ENCODE data around the gene MAMDC4. TPM values are rescaled to one million over a fixed set of nuclear protein-coding genes. Genes with fewer than 3 reads are reported as not detected.

The MAMDC4 gene
- total RNA-seq, 2 experiments from 2014 or later = 12.5 to 13.6 TPM

DNA sequence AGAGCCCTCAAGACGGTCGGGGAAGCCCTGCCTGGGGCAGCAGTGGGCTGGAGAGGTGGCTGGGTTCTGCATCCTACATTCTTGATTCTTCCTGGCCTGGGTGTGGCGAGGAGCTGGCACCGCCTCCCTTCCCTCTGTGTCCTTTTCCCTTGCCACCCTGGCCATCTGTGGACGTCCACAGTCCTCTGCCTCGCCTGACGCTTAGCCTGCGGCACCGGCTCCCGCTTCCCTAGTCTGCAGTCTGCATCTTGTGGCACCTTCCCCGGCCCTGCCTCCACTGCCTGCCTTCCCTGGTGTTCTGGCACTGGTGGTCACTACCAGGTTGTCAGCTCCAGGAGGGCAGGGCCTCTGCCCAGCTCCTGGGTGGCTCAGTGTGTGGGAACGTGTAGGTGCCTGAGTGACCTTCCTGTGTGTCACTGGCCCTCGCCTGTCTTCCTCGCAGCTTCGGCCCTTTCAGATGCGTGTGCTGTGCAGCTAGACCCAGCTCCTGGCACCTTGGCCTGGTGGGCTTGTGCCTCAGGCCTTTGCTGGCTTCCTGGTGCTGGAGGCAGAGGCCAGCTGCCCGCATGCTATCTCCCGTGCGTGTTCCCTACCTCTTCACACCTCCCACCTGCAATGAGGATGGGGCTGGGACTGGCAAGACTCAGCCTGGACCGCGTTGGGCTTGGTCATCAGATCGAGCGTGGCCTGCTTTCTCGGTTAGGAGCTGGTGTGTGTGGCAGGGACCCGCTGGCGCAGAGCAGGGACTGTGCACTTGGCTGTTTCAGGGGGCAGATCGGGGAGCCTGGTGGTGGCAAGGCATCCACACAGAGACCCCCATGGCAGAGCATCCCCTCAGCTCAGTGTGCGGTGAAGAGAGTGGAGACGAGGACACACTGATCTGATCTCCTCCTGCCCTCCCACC lies 55.1 kb downstream of the MAMDC4 start:
- DNase-seq = no peak
- Mint-ChIP-seq H3K4me1 (peaks cover 22% of the 10 kb centered on the region), H3K36me3 (ENCODE audit: low read depth) (peaks cover 58% of the 10 kb centered on the region), H3K9me3 (no peaks in the 10 kb centered on the region), H3K27ac (peak overlapping the region; percentile 47), H3K4me3 (no peak overlapping the region), H3K27me3 (no peaks in the 10 kb centered on the region)
- POLR2A ChIA-PET = interaction anchor here (0.5 kb wide), 1 partner anchor 29 kb away, joined by 3 read pairs; no protein-coding TSS in a partner anchor
- CTCF ChIA-PET = no interaction called here

Other genes with a start within 250 kb of the MAMDC4 start
- under 1 TPM; 0.28 to 0.30 TPM for gene EGFL7, start 189.4 kb upstream of the MAMDC4 start, total RNA-seq
- gene AGPAT2, start 164.9 kb upstream of the MAMDC4 start, total RNA-seq = 10 to 100 TPM; 17.2 to 18.8 TPM
- gene DIPK1B, start 139.8 kb upstream of the MAMDC4 start, total RNA-seq = under 1 TPM; 0.15 to 0.18 TPM
- not detected for gene LCN10, start 109.4 kb upstream of the MAMDC4 start, total RNA-seq
- gene LCN6, start 103.8 kb upstream of the MAMDC4 start, total RNA-seq = under 1 TPM in 1 of 2 experiments, not detected in 1; 0.40 TPM
- gene LCN8, start 94.1 kb upstream of the MAMDC4 start, total RNA-seq = not detected
- not detected for gene LCN15, start 87.8 kb upstream of the MAMDC4 start, total RNA-seq
- 10 to 100 TPM; 39.6 to 42.9 TPM for gene TMEM141, start 61.0 kb upstream of the MAMDC4 start, total RNA-seq
- 1 to 10 TPM in 1 of 2 experiments, under 1 TPM in 1; 0.96 to 1.4 TPM for gene CCDC183, start 56.0 kb upstream of the MAMDC4 start, total RNA-seq
- gene RABL6, start 44.4 kb upstream of the MAMDC4 start, total RNA-seq = 10 to 100 TPM; 96.0 to 96.2 TPM
- 1 to 10 TPM; 8.7 TPM for gene AJM1, start 9.9 kb upstream of the MAMDC4 start, total RNA-seq
- gene PHPT1, start 2.9 kb upstream of the MAMDC4 start, total RNA-seq = 10 to 100 TPM; 82.3 to 85.4 TPM
- gene EDF1, start 14.0 kb downstream of the MAMDC4 start, total RNA-seq = 100 to 1,000 TPM; 301 to 316 TPM
- gene TRAF2, start 34.2 kb downstream of the MAMDC4 start, total RNA-seq = 10 to 100 TPM; 43.6 to 45.7 TPM
- gene FBXW5, start 92.4 kb downstream of the MAMDC4 start, total RNA-seq = 100 to 1,000 TPM; 118 to 119 TPM
- gene C8G, start 92.9 kb downstream of the MAMDC4 start, total RNA-seq = 1 to 10 TPM; 1.5 to 3.2 TPM
- gene LCN12, start 99.9 kb downstream of the MAMDC4 start, total RNA-seq = 1 to 10 TPM; 2.5 to 2.9 TPM
- 10 to 100 TPM; 44.2 to 45.4 TPM for gene PTGDS, start 125.2 kb downstream of the MAMDC4 start, total RNA-seq
- 1 to 10 TPM in 1 of 2 experiments, under 1 TPM in 1; 0.98 to 1.0 TPM for gene LCNL1, start 130.6 kb downstream of the MAMDC4 start, total RNA-seq
- gene PAXX, start 140.1 kb downstream of the MAMDC4 start, total RNA-seq = 10 to 100 TPM; 64.4 to 68.5 TPM
- gene CLIC3, start 144.2 kb downstream of the MAMDC4 start, total RNA-seq = 1 to 10 TPM; 3.7 to 4.9 TPM
- 10 to 100 TPM; 55.5 to 65.9 TPM for gene ABCA2, start 175.9 kb downstream of the MAMDC4 start, total RNA-seq
- 10 to 100 TPM in 1 of 2 experiments, 1 to 10 TPM in 1; 9.9 to 10.4 TPM for gene FUT7, start 179.7 kb downstream of the MAMDC4 start, total RNA-seq
- gene NPDC1, start 193.8 kb downstream of the MAMDC4 start, total RNA-seq = 10 to 100 TPM; 82.8 to 89.2 TPM
- under 1 TPM; 0.15 to 0.40 TPM for gene ENTPD2, start 201.7 kb downstream of the MAMDC4 start, total RNA-seq
- 10 to 100 TPM; 26.8 to 27.0 TPM for gene SAPCD2, start 218.2 kb downstream of the MAMDC4 start, total RNA-seq
- gene UAP1L1, start 225.2 kb downstream of the MAMDC4 start, total RNA-seq = 10 to 100 TPM; 20.2 to 21.9 TPM
- gene MAN1B1, start 234.6 kb downstream of the MAMDC4 start, total RNA-seq = 10 to 100 TPM; 51.4 to 51.9 TPM